ENCODE measurements around the gene PTPN13.
"Not testable (repeated sequence)": the region's sequence is repeated elsewhere in the genome, so short reads cannot be mapped to it uniquely, and the experiment has no call there.

Gene PTPN13

DNA sequence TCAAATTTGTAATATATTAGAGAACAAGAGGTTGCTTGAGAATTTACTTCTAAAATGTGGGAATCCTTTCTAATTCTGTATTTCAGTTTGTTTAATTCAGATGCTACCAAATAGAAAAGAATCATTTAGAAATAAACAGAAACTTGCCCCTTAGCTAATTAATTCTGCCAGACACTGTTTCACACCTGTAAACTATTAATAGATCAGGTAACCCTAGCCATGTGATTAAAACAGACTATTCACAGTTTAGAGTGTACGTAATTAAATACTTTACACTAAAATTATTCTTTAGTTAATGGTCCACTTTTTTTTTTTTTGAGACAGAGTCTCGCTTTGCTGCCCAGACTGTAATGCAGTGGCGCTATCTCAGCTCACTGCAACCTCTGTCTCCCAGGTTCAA, 124.0 kb downstream of the PTPN13 start:
- no peak overlapping the region for H3K4me3 ChIP-seq (ENCODE audit: low read depth, low read length)

GRCh38 chr4:86719149-86719548, 125.0 kb downstream of the PTPN13 start:
- DNase-seq (ENCODE audit: low read depth); H3K4me3 ChIP-seq (ENCODE audit: low read depth, low read length): not testable (repeated sequence)

More for the DNA sequence above, 124.0 kb downstream of the PTPN13 start:
- TF ChIP-seq MYC (IDR thresholded peaks at IDR 0.05; ENCODE audit: low read depth, low read length) (no peak), POLR2A (IDR thresholded peaks at IDR 0.05; ENCODE audit: extremely low read depth, insufficient read length) (no peak), MAX (IDR thresholded peaks at IDR 0.05; ENCODE audit: low read depth, low read length) (no peak)
- TF ChIP-seq, protein P1, sequence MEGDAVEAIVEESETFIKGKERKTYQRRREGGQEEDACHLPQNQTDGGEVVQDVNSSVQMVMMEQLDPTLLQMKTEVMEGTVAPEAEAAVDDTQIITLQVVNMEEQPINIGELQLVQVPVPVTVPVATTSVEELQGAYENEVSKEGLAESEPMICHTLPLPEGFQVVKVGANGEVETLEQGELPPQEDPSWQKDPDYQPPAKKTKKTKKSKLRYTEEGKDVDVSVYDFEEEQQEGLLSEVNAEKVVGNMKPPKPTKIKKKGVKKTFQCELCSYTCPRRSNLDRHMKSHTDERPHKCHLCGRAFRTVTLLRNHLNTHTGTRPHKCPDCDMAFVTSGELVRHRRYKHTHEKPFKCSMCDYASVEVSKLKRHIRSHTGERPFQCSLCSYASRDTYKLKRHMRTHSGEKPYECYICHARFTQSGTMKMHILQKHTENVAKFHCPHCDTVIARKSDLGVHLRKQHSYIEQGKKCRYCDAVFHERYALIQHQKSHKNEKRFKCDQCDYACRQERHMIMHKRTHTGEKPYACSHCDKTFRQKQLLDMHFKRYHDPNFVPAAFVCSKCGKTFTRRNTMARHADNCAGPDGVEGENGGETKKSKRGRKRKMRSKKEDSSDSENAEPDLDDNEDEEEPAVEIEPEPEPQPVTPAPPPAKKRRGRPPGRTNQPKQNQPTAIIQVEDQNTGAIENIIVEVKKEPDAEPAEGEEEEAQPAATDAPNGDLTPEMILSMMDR (IDR thresholded peaks at IDR 0.05; ENCODE audit: low read depth, low read length) = no peak
- no peak for DNase-seq (ENCODE audit: low read depth)

DNA sequence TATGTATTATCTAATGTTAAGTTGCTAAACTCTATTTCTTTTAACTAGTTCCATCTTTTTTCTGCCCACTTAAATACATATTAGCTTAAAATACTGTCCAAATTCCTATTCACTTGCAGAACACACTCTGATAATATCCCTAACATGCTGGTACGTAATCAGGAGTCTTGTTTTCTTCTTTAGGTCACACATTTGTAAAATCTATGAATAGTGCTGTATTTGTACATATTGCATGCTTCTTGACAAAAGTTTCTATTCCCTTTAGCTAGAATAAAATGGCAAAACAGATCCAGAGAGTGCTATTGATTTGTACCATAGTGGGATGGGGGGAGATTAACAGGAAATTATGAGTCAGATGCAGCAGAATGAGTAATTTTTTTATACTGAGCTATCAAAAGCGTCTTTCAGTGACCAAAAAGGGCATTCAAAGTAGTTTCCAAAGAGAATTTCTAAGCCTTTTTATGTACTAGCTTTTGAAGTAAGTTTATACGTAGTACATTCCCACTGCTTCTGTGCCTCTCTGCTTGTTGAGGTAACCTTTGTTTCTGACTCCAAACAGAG, 126.5 kb downstream of the PTPN13 start:
- H3K4me3 ChIP-seq (ENCODE audit: low read depth, low read length) = no peak overlapping the region
- TF ChIP-seq MYC (IDR thresholded peaks at IDR 0.05; ENCODE audit: low read depth, low read length) = no peak
- no peak for DNase-seq (ENCODE audit: low read depth)

DNA sequence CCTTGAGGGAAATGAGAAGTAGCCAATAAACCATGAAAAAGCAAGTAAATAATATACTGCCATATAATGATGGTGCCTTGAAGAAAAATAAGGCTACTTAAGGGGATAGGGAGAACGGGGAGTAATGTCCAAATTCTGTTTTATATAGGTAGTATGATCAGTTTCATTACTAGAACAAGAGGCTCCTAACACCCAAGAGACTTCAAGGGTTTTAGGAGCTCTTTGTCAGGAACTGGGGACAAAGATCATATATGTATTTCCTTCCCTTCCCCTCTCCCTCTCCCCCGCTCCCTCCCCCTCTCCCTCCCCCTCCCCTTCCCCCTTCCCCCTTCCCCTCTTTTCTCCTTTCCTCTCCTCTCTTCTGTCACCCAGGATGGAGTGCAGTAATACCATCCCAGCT, 127.3 kb downstream of the PTPN13 start:
- no peak for DNase-seq (ENCODE audit: low read depth)
- TF ChIP-seq MYC (IDR thresholded peaks at IDR 0.05; ENCODE audit: low read depth, low read length) (no peak), MAX (IDR thresholded peaks at IDR 0.05; ENCODE audit: low read depth, low read length) (no peak), POLR2A (IDR thresholded peaks at IDR 0.05; ENCODE audit: extremely low read depth, insufficient read length) (no peak)
- TF ChIP-seq, protein P1 (IDR thresholded peaks at IDR 0.05; ENCODE audit: low read depth, low read length) = no peak
- H3K4me3 ChIP-seq (ENCODE audit: low read depth, low read length) = no peak overlapping the region

- TF ChIP-seq, protein P1 (IDR thresholded peaks at IDR 0.05; ENCODE audit: low read depth, low read length) = no peak
- no peak for TF ChIP-seq POLR2A (IDR thresholded peaks at IDR 0.05; ENCODE audit: extremely low read depth, insufficient read length)
- no peak for TF ChIP-seq MAX (IDR thresholded peaks at IDR 0.05; ENCODE audit: low read depth, low read length)
- TF ChIP-seq MYC (IDR thresholded peaks at IDR 0.05; ENCODE audit: low read depth, low read length) = no peak
- H3K4me3 ChIP-seq (ENCODE audit: low read depth, low read length) = no peak overlapping the region
- DNase-seq (ENCODE audit: low read depth) = peak; percentile 1
Measured at GRCh38 chr4:86730310-86730709, 136.2 kb downstream of the PTPN13 start.

GRCh38 chr4:86737244-86737643, 143.1 kb downstream of the PTPN13 start:
- no peak for TF ChIP-seq POLR2A (IDR thresholded peaks at IDR 0.05; ENCODE audit: extremely low read depth, insufficient read length)
- no peak for TF ChIP-seq MYC (IDR thresholded peaks at IDR 0.05; ENCODE audit: low read depth, low read length)
- no peak for TF ChIP-seq MAX (IDR thresholded peaks at IDR 0.05; ENCODE audit: low read depth, low read length)
- TF ChIP-seq, protein P1 (IDR thresholded peaks at IDR 0.05; ENCODE audit: low read depth, low read length) = no peak
- no peak for DNase-seq (ENCODE audit: low read depth)
- H3K4me3 ChIP-seq (ENCODE audit: low read depth, low read length) = no peak overlapping the region

DNA sequence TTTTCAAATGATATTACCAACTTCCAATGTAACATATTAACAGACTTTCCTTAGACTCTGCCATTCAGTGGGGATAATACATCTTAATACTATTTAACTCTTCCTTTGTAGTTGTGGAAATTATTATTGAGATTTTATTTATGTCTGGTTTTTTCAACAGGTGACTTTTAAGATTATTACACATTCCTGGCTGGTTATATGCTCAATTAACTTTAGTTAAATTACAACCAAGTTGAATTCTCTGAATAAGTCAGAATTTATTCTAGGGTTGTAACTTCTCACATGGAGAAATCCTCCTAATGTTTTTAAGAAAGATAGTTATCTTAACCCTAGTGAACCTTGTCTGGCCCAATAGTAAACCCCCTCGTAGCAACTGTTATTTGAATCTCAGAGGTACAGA, 147.7 kb downstream of the PTPN13 start:
- DNase-seq (ENCODE audit: low read depth) = no peak
- TF ChIP-seq, protein P1 (IDR thresholded peaks at IDR 0.05; ENCODE audit: low read depth, low read length) = no peak
- TF ChIP-seq MYC (IDR thresholded peaks at IDR 0.05; ENCODE audit: low read depth, low read length) (no peak), MAX (IDR thresholded peaks at IDR 0.05; ENCODE audit: low read depth, low read length) (no peak), POLR2A (IDR thresholded peaks at IDR 0.05; ENCODE audit: extremely low read depth, insufficient read length) (no peak)
- no peak overlapping the region for H3K4me3 ChIP-seq (ENCODE audit: low read depth, low read length)

Measured in NB4 (cell line).